CD4-positive, CD25-positive, alpha-beta regulatory T cell (primary cell): ENCODE data around the gene TMEM245. TPM values are rescaled to one million over a fixed set of nuclear protein-coding genes. Genes with fewer than 3 reads are reported as not detected.

Experiments
- ATAC-seq, 2 donors: fragments of 150-1000 bp; cut with Tn5 transposase; one replicate each; pipeline ENCODE4 v1.10.0; 2021; ENCODE audit warnings: low read depth in 2 of 2, moderate number of reproducible peaks in 2 of 2, moderate library complexity in 1 of 2
- DNase-seq, 3 donors: peaks; one replicate each; pipeline versions ENCODE4 v3.0.0 to v3.0.0-alpha.2; 2012 to 2022; ENCODE audit warnings: mixed read lengths in 1 of 3
- H3K27ac ChIP-seq: one replicate; pipeline ENCODE4 v1.7.0; 2013; ENCODE audit warnings: mild to moderate bottlenecking, low read length; ENCODE audit not compliant: insufficient read depth, poor library complexity, severe bottlenecking
- H3K27me3 ChIP-seq: one replicate; pipeline ENCODE4 v1.7.0; 2013; ENCODE audit warnings: low read length; ENCODE audit not compliant: control insufficient read depth, insufficient read depth
- H3K36me3 ChIP-seq: one replicate; pipeline ENCODE4 v1.7.0; 2013; ENCODE audit warnings: mild to moderate bottlenecking, low read length, moderate library complexity; ENCODE audit not compliant: control insufficient read depth, insufficient read depth
- H3K4me1 ChIP-seq: 2 replicates; pipeline ENCODE4 v1.7.0; 2013; ENCODE audit warnings: mild to moderate bottlenecking, low read length; ENCODE audit not compliant: insufficient read depth, control insufficient read depth, poor library complexity, severe bottlenecking
- H3K4me3 ChIP-seq: one replicate; pipeline ENCODE4 v1.7.0; 2013; ENCODE audit warnings: low read depth, mild to moderate bottlenecking, low read length, moderate library complexity
- H3K9me3 ChIP-seq, 2 experiments: 1 replicate in 1 of 2; 2 replicates in 1 of 2; pipeline ENCODE4 v1.7.0; 2013; ENCODE audit warnings: low read length in 2 of 2, mild to moderate bottlenecking in 1 of 2, moderate library complexity in 1 of 2; ENCODE audit not compliant: control insufficient read depth in 2 of 2
- H3K27ac Mint-ChIP-seq, 3 donors: one replicate each; pipeline ENCODE4 v1.8.0; 2020 to 2022; ENCODE audit warnings: mild to moderate bottlenecking in 3 of 3, mixed read lengths in 3 of 3, moderate library complexity in 2 of 3
- H3K27me3 Mint-ChIP-seq: one replicate; pipeline ENCODE4 v1.8.0; 2022; ENCODE audit warnings: mild to moderate bottlenecking, mixed read lengths
- H3K36me3 Mint-ChIP-seq: one replicate; pipeline ENCODE4 v1.8.0; 2020; ENCODE audit warnings: mixed read lengths
- H3K4me1 Mint-ChIP-seq, 4 donors: one replicate each; pipeline ENCODE4 v1.8.0; 2020 to 2022; ENCODE audit warnings: mixed read lengths in 4 of 4, mild to moderate bottlenecking in 1 of 4
- H3K4me3 Mint-ChIP-seq, 4 donors: one replicate each; pipeline ENCODE4 v1.8.0; 2020 to 2022; ENCODE audit warnings: mild to moderate bottlenecking in 4 of 4, mixed read lengths in 4 of 4, moderate library complexity in 3 of 4
- H3K9me3 Mint-ChIP-seq, 7 donors: one replicate each; pipeline ENCODE4 v1.8.0; 2020 to 2022; ENCODE audit warnings: mixed read lengths in 7 of 7, mild to moderate bottlenecking in 3 of 7, moderate library complexity in 2 of 7
- polyA plus RNA-seq, 4 donors: library from polyadenylated mRNA; unstranded; fragments of 300-500 nt; fragmentation: Illumina TruSeq; gene quantifications; one replicate each; pipeline ENCODE4 v1.2.3, GENCODE V29; 2021
- total RNA-seq: library from RNA; stranded (reverse); gene quantifications from one replicate; pipeline ENCODE4 v1.2.3, GENCODE V29; 2022

The TMEM245 gene
- total and polyA plus RNA-seq, 5 donors from 2014 or later: 22.6 to 36.9 (median 29.5) TPM

DNA sequence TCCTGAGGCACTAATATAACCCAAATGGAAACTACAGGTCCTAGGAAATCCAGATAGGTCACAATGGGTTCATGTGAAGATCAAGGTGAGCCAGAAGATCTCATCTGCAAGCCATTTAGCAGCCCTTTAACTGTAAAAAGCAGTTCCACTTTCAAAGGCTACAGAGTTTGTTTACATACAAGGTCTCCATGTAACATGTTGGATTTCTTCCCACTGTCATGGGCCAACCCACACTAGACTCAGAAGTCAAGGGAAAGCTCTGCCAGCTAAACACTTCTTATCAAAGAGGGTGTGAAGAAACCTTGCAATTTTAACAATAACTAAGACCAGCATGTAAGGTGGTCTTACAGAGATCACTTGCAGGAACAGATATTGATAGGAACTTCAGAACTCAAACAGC, 102.7 kb downstream of the TMEM245 start:
- H3K4me3 ChIP-seq: no peak overlapping the region
- Mint-ChIP-seq H3K4me3 (no peak overlapping the region), H3K36me3 (peaks cover 22% of the 10 kb centered on the region), H3K27me3 (no peaks in the 10 kb centered on the region), H3K27ac (no peak overlapping the region), H3K9me3 (no peaks in the 10 kb centered on the region), H3K4me1 (peaks cover 4 to 13% (median 9%) of the 10 kb centered on the region in 4 donors)
- H3K4me1 ChIP-seq: peaks cover 11% of the 10 kb centered on the region
- H3K9me3 ChIP-seq: no peaks in the 10 kb centered on the region
- no peak overlapping the region for H3K27ac ChIP-seq
- no peaks in the 10 kb centered on the region for H3K27me3 ChIP-seq
- ATAC-seq (no peak), DNase-seq (no peak)
- H3K36me3 ChIP-seq: peaks cover 22% of the 10 kb centered on the region

DNA sequence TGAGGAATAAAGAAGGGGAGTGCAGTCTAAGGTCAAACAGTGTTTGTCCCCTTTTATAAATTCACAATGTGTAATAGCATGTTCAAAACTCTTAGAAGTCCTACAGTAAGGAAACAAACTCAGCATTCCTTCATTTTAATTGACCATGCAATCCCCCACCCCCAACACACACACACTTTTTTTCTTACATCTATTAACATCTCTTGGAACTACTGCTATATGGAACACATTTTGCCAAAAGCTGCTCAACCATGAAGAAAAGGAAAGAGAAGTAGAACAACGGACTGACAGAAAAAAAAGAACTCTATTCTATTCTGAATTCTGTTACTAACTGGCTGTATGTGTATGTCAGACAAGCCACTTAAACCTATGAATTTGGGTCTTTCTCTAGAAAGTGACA, 103.6 kb downstream of the TMEM245 start:
- Mint-ChIP-seq H3K4me3 (peak overlapping the region in 2 of 4 donors; percentile 22 to 33), H3K27ac (peak overlapping the region in 1 of 3 donors; percentile 25), H3K36me3 (peaks cover 21% of the 10 kb centered on the region), H3K9me3 (no peaks in the 10 kb centered on the region), H3K27me3 (no peaks in the 10 kb centered on the region), H3K4me1 (peaks cover 4 to 23% (median 17%) of the 10 kb centered on the region in 4 donors)
- Histone ChIP-seq H3K27me3 (no peaks in the 10 kb centered on the region), H3K36me3 (peaks cover 22% of the 10 kb centered on the region), H3K4me1 (peaks cover 19% of the 10 kb centered on the region), H3K9me3 (no peaks in the 10 kb centered on the region), H3K4me3 (no peak overlapping the region), H3K27ac (no peak overlapping the region)
- ATAC-seq: no peak
- DNase-seq: no peak

DNA sequence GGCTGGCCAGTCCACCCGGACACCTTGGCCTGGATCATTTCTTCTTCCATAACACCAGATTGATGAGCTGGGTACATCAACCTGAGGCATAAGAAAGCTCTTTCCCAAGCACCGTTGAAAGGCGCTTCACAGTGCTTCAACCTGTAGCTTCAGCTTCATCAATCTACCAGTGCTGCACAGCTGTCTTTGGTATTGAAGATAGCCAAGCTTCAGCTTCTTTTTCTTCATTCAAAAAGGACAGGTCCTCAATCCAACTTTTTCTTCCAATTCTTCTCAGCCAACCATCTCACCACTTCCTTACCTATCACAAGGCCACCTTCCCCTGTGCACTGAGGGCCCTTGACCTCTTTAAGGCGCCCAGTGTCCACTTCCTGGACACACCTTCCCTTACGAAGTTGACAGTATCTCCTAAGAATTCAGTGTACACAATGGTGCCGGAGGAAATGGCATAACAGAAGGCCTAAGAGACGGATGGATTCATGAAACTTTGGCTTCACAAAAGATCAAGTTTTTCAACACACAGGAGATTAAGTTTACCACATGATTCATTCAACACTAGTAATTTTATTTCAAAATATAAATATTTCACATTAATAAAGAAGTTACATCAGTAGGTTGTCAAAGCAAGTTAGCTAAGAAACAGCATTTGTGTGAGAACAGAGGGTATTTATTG, 105.0 kb downstream of the TMEM245 start:
- no peaks in the 10 kb centered on the region for H3K9me3 Mint-ChIP-seq
- H3K4me1 Mint-ChIP-seq: peaks cover 4 to 31% (median 26%) of the 10 kb centered on the region in 4 donors
- H3K36me3 ChIP-seq: peaks cover 10% of the 10 kb centered on the region
- no peaks in the 10 kb centered on the region for H3K9me3 ChIP-seq
- H3K27me3 Mint-ChIP-seq: no peaks in the 10 kb centered on the region
- peak overlapping the region; percentile 79 for H3K27ac ChIP-seq
- DNase-seq: no peak
- no peak for ATAC-seq
- H3K4me3 Mint-ChIP-seq: peak overlapping the region; percentile 32 to 92 (median 79)
- peak overlapping the region; percentile 92 to 96 (median 94) for H3K27ac Mint-ChIP-seq
- H3K36me3 Mint-ChIP-seq: peaks cover 9% of the 10 kb centered on the region
- H3K4me3 ChIP-seq: no peak overlapping the region
- no peaks in the 10 kb centered on the region for H3K27me3 ChIP-seq
- peaks cover 29% of the 10 kb centered on the region for H3K4me1 ChIP-seq

- Mint-ChIP-seq H3K27ac (peak overlapping the region; percentile 92 to 96 (median 94)), H3K4me3 (peak overlapping the region; percentile 90 to 95 (median 91)), H3K36me3 (peaks cover under 1% of the 10 kb centered on the region), H3K9me3 (no peaks in the 10 kb centered on the region), H3K4me1 (peaks cover 7 to 31% (median 29%) of the 10 kb centered on the region in 4 donors), H3K27me3 (no peaks in the 10 kb centered on the region)
- Histone ChIP-seq H3K27ac (peak overlapping the region; percentile 79), H3K9me3 (no peaks in the 10 kb centered on the region), H3K27me3 (no peaks in the 10 kb centered on the region), H3K4me3 (peak overlapping the region; percentile 55), H3K4me1 (peaks cover 29% of the 10 kb centered on the region), H3K36me3 (peaks cover 2% of the 10 kb centered on the region)
- DNase-seq: peak in 1 of 3 donors; percentile 5
- no peak for ATAC-seq
Observed at GRCh38 chr9:109013679-109014607, 105.8 kb downstream of the TMEM245 start.

DNA sequence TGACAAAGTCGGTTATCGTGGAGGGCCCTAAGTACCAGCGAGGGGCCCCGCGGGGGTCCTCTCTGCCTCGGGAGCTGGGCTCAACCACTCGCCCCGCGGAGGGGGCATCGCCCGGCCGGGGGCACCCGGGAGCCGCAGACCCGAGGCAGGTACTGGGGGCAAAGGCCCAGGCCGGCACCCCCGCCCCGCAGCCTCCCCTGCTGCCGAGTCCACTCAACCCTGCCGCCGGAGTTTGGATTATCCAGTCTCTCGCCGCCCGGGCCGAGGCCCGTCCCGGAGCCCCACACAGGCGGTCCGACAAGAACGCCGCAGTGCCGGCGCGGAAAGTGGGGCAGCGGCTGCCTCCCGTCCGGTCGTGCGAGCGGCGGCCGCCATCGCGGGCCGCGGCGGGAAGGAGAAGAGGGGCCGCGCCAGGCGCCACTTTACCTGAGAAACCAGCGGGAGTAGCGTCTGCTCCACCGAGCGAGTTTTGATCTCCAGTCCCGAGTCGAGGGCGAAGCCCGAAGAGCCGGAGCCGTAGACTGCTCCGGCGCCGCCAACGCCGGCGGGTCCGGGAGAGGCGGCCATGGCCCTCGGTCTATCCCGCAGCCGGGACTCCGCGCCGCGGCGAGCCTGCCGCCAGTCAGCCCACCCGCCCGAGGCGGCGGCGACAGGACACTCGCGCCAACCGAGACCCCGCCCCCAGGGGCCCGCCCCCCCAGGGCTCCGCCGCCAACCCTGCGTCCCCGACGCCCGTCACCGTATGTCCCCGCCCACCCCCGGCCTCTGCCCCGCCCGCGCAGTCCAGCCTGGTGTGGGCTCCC, 106.7 kb downstream of the TMEM245 start, which contains the start of gene CTNNAL1:
TSS of gene CTNNAL1 (minus strand) at position 624 of the 803 bp plus-strand sequence. CDS start at position 567, 57 bp downstream.
- H3K4me3 Mint-ChIP-seq: peak within 1 kb of the TSS; percentile 95 to 98 (median 96)
- H3K36me3 Mint-ChIP-seq: no peaks in the 10 kb centered on the region
- peaks cover 7 to 31% (median 29%) of the 10 kb centered on the region in 4 donors for H3K4me1 Mint-ChIP-seq
- H3K36me3 ChIP-seq: no peaks in the 10 kb centered on the region
- H3K27me3 ChIP-seq: no peaks in the 10 kb centered on the region
- DNase-seq: peak; percentile 83 to 91 (median 89)
- ATAC-seq: peak; percentile 86 to 88
- no peaks in the 10 kb centered on the region for H3K27me3 Mint-ChIP-seq
- H3K4me3 ChIP-seq: peak within 1 kb of the TSS; percentile 89
- no peaks in the 10 kb centered on the region for H3K9me3 Mint-ChIP-seq
- peak within 1 kb of the TSS; percentile 79 for H3K27ac ChIP-seq
- H3K9me3 ChIP-seq: no peaks in the 10 kb centered on the region
- peaks cover 29% of the 10 kb centered on the region for H3K4me1 ChIP-seq
- peak within 1 kb of the TSS; percentile 94 to 97 (median 96) for H3K27ac Mint-ChIP-seq

GRCh38 chr9:109012009-109012875, 107.5 kb downstream of the TMEM245 start:
- H3K9me3 Mint-ChIP-seq: no peaks in the 10 kb centered on the region
- peak overlapping the region; percentile 95 to 98 (median 96) for H3K4me3 Mint-ChIP-seq
- Histone ChIP-seq H3K36me3 (no peaks in the 10 kb centered on the region), H3K4me3 (peak overlapping the region; percentile 89), H3K4me1 (peaks cover 29% of the 10 kb centered on the region), H3K27ac (peak overlapping the region; percentile 79), H3K27me3 (no peaks in the 10 kb centered on the region), H3K9me3 (no peaks in the 10 kb centered on the region)
- DNase-seq (peak; percentile 22 to 68 (median 40)), ATAC-seq (peak in 1 of 2 donors; percentile 14)
- H3K27me3 Mint-ChIP-seq: no peaks in the 10 kb centered on the region
- H3K4me1 Mint-ChIP-seq: peaks cover 3 to 31% (median 30%) of the 10 kb centered on the region in 4 donors
- no peaks in the 10 kb centered on the region for H3K36me3 Mint-ChIP-seq
- H3K27ac Mint-ChIP-seq: peak overlapping the region; percentile 93 to 97 (median 96)
